ENCODE results near the gene OLFML2A.
"Not testable (repeated sequence)": the region's sequence is repeated elsewhere in the genome, so short reads cannot be mapped to it uniquely, and the experiment has no call there.

OLFML2A gene
- 0 to 0.89 (median 0.10) reads per million in 18 experiments for total RNA-seq

- no peak for DNase-seq
Observed at GRCh38 chr9:124776954-124777648, at the start of gene OLFML2A. Gene OLFML2A, plus strand, starts transcription at chr9:124777133. Its CDS starts 138 bp downstream, at chr9:124777271.

- DNase-seq: no peak
Observed at GRCh38 chr9:124730772-124731171, 46.2 kb upstream of the OLFML2A start.

GRCh38 chr9:124733964-124734740 lies 42.8 kb upstream of the OLFML2A start:
- no peak for DNase-seq

GRCh38 chr9:124734741-124735083 lies 42.2 kb upstream of the OLFML2A start:
- DNase-seq: not testable (repeated sequence)

GRCh38 chr9:124735121-124735520 lies 41.8 kb upstream of the OLFML2A start:
- DNase-seq: no peak

- DNase-seq: not testable (repeated sequence)
Observed at GRCh38 chr9:124738075-124738474, 38.9 kb upstream of the OLFML2A start.

GRCh38 chr9:124739360-124739759 lies 37.6 kb upstream of the OLFML2A start:
- no peak for DNase-seq

- no peak for DNase-seq
Observed at GRCh38 chr9:124741149-124741548, 35.8 kb upstream of the OLFML2A start.

- DNase-seq: peak in 1 of 2 donors; percentile 2
Observed at GRCh38 chr9:124741662-124742061, 35.3 kb upstream of the OLFML2A start.

- DNase-seq: no peak
Observed at GRCh38 chr9:124742940-124743339, 34.0 kb upstream of the OLFML2A start.

- no peak for DNase-seq
Observed at GRCh38 chr9:124743686-124744348, 33.1 kb upstream of the OLFML2A start.

GRCh38 chr9:124747065-124747464 lies 29.9 kb upstream of the OLFML2A start:
- no peak for DNase-seq

GRCh38 chr9:124749284-124749683 lies 27.6 kb upstream of the OLFML2A start:
- no peak for DNase-seq

- no peak for DNase-seq
Observed at GRCh38 chr9:124749781-124750180, 27.2 kb upstream of the OLFML2A start.

GRCh38 chr9:124752967-124753366 lies 24.0 kb upstream of the OLFML2A start:
- DNase-seq: no peak

- DNase-seq: peak in 1 of 2 donors; percentile 12
Observed at GRCh38 chr9:124754289-124754688, 22.6 kb upstream of the OLFML2A start.

- DNase-seq: no peak
Observed at GRCh38 chr9:124755061-124755460, 21.9 kb upstream of the OLFML2A start.

GRCh38 chr9:124756011-124756410 lies 20.9 kb upstream of the OLFML2A start:
- DNase-seq: no peak

- no peak for DNase-seq
Observed at GRCh38 chr9:124757616-124758015, 19.3 kb upstream of the OLFML2A start.

- DNase-seq: peak; percentile 78 to 86
Observed at GRCh38 chr9:124758061-124758460, 18.9 kb upstream of the OLFML2A start.

GRCh38 chr9:124758691-124759090 lies 18.2 kb upstream of the OLFML2A start:
- no peak for DNase-seq

GRCh38 chr9:124759327-124759726 lies 17.6 kb upstream of the OLFML2A start:
- DNase-seq: no peak

GRCh38 chr9:124760719-124761118 lies 16.2 kb upstream of the OLFML2A start:
- no peak for DNase-seq

GRCh38 chr9:124761196-124761595 lies 15.7 kb upstream of the OLFML2A start:
- DNase-seq: no peak

All from inflammatory macrophage (primary cell).